Caki2 (cell line): ENCODE measurements around the gene NHEJ1. TPM values are rescaled to one million over a fixed set of nuclear protein-coding genes. Genes with fewer than 3 reads are reported as not detected.
A peak's percentile ranks its signal among the peaks of the same experiment; 100 is the strongest.

Source experiments
- DNase-seq: peaks from one replicate; pipeline ENCODE4 v3.0.0-alpha.2; 2015; ENCODE audit warnings: low read depth
- in situ Hi-C: cut with HindIII; loops from 2 replicates; pipeline ENCODE4 v1.10.0; 2016; ENCODE audit warnings: low sequenced_read_pairs, low pct_unique_long_range_greater_than_20kb, mixed read lengths
- total RNA-seq: library from RNA; depleted of rRNA; stranded (reverse); fragments of >200 nt; shearing (Covaris generic); gene quantifications from 2 replicates; pipeline ENCODE4 v1.2.3, GENCODE V29; 2014; ENCODE audit warnings: low replicate concordance

The NHEJ1 gene
- total RNA-seq, 1 experiment from 2014 or later = 17.4 TPM

DNA sequence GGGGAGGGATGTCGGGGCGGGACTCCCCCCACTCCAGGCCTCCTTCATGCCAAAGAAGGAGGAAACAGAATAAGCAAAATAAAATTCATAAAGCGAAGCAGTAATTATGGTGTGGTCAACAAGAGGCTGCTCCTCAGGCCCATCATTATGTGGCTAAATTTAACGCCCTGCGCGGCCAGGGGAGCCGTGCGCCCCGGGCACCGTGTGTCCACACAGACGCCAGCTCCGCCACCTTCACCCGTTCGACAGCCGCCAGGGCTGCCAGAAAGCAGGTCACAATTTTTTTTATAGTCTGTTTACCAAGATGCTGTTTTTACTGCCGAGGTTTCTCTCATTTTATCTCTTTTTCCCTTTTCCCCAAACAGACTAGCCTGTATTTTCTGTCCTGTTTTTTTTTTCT, 31.0 kb downstream of the NHEJ1 start:
- no peak for DNase-seq
- in situ Hi-C loops = no loop called here

DNA sequence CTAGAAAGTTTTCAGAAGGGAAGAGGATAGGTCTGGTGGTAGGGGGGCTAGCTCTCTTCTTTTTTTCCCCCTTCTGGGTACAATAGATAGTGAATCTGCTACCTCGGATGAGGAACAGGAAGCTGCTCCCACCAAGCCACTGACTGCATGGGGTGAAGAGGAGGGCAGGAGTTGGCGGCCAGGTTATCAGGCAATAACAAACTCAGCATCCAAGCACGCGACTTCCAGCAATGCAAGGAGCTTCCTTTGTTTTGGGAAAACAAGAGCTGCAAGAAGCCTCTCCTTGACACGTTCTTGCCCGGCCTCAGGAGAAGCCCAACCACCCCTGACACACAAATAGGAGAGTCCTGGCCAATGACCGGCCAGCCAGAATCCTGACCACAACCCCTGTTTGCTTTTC, 32.2 kb downstream of the NHEJ1 start:
- in situ Hi-C loops = no loop called here
- no peak for DNase-seq

DNA sequence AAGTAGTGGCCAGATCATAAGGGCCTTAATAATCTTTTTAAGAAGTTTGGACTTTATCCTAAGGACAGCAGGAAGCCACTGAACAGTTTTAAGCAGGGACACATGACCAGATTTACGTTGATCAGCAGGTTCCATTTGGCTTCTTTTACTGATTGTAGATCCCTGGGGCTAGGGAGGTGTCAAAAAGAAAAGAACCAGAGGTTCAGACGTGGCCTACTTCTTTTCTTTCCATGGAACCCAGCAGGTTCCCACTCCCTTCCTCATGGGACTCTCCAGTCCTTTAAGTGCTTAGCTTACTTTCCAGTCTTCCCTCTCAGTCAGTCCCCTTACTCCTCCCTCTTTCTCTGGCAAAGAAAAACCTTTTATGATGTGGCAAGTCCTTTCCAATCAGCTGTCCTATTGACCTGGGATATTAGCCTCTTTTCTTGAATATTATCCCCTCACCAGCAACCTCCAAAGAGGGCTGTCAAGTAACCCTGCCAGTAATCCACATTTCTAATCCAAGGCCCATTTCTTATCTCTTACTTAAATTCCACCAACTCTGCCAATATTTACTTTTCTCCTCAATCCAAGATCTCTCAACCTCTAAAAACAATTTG, 33.5 kb downstream of the NHEJ1 start:
- DNase-seq = no peak
- in situ Hi-C loops = no loop called here

DNA sequence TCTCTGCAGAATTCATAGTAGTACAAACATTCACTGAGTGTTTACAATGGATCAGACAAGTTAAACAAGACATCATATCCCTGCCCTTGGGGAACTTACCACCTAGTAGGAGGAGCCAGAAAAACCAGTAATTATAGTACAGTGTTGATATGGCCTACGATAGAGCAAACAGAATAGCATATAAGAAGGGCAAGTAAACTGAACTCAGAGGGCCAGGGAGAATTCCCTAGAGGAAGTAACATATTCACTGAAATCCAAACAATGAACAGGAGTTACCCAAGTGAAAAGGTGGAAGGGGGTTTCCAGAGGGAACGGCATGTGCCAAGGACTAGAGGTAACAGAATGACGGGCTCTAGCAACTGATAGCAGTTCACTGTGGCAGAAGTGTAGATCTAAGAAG, 34.1 kb downstream of the NHEJ1 start:
- peak; percentile 67 for DNase-seq
- in situ Hi-C loops = no loop called here

- in situ Hi-C loops = no loop called here
- DNase-seq = no peak
These were observed 34.7 kb downstream of the NHEJ1 start for GRCh38 chr2:219125886-219126270.

- in situ Hi-C loops = no loop called here
- peak; percentile 87 for DNase-seq
These were observed 35.3 kb downstream of the NHEJ1 start for GRCh38 chr2:219125225-219125885.

- in situ Hi-C loops = no loop called here
- DNase-seq = no peak
These were observed 36.1 kb downstream of the NHEJ1 start for GRCh38 chr2:219124381-219125110.

- in situ Hi-C loops = no loop called here
- no peak for DNase-seq
These were observed 37.1 kb downstream of the NHEJ1 start for GRCh38 chr2:219123356-219124135.

DNA sequence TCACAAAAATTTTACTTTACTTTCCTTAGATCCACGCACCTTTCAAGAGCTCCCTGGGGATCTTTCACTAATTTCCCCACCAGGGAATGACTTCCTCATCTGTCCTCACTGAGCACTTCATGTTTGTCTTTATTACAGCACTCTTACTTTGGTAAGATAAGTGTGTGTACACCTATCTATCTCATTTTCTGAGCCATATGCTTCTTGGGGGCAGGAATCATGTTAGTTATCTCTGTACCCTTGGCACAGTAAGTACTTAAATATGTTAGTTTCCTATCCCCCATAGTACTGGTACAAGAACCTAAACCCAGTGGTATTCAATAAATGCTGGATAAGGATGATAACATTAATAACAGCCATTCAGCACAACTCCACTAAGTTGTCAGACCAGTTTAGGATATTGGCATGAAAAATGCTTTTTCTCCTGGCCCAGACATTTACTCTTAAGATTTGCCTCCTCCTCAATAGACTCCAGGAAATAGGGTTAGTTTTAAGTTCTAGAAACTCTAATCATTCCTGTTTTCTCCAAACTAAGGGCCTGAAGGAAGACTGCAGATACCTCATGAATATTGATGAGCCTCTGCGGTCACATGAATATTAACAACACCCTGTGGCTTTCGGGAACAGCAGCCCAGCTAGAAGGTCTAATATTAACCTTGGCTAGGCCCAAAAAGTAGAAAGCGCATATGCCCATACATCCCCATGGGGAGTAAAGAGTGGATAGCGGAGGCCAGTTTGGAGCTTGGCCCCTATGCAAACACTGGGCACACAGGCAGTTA, 38.2 kb downstream of the NHEJ1 start:
- in situ Hi-C loops = no loop called here
- no peak for DNase-seq

- in situ Hi-C loops = no loop called here
- DNase-seq = no peak
These were observed 40.5 kb downstream of the NHEJ1 start for GRCh38 chr2:219120082-219120481.

GRCh38 chr2:219119422-219120043, 41.1 kb downstream of the NHEJ1 start:
- in situ Hi-C loops = no loop called here
- DNase-seq = peak; percentile 14

DNA sequence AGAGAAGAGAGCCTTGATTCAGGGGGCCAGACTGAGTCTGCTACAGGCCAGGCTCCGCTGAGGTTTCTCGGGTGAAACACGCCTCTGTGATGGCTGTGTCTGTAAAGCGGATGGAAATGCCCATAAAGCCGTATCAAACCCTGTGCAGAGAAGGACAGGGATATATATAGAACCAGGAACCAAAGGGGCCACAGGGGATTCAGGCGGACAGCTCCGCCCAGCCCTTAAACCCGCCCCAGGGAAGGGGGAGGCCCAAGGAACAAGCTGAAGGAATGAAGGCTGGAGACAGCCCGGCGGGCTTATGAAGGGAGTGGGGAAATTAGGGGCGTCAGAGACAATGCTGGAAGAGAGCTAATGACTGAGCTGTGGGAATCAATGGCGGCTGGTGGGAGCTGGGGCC, 42.1 kb downstream of the NHEJ1 start:
- in situ Hi-C loops = no loop called here
- no peak for DNase-seq

GRCh38 chr2:219116776-219117646, 43.6 kb downstream of the NHEJ1 start:
- in situ Hi-C loops = no loop called here

DNA sequence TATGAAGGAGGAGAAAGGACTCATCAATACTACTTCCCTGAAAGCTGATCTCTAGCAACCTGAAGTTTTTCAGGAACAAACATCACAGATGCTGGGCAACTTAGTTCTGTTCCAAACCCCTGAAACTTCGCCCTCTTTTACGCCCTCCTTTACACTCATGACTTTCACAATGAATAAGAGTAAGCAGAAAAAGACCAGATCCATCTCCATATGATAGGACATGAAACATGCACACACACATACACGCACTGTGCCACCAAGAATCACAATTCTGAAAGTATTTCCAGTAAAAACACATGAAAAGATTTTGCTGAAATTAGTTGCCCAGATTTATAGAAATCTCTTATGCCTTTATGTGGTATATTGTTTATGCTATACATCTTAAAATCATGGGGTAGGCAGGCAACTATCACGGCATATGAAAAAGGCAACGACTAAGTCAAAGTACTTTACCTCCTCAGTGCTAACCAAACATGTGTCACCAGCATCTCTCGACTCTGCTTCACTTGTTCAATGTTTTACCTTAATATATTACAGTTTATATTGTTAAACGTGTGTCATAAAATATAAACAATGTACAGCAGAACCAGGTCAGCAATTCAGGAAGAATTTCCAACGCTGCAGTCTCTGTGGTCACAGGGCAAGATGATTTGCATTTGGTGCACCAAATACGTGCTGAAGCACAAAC, 47.8 kb downstream of the NHEJ1 start:
- DNase-seq = no peak
- in situ Hi-C loops = no loop called here

More at GRCh38 chr2:219116776-219117646, 43.6 kb downstream of the NHEJ1 start:
- DNase-seq = peak; percentile 25

GRCh38 chr2:219112062-219112406, 48.6 kb downstream of the NHEJ1 start:
- in situ Hi-C loops = no loop called here
- DNase-seq = no peak

DNA sequence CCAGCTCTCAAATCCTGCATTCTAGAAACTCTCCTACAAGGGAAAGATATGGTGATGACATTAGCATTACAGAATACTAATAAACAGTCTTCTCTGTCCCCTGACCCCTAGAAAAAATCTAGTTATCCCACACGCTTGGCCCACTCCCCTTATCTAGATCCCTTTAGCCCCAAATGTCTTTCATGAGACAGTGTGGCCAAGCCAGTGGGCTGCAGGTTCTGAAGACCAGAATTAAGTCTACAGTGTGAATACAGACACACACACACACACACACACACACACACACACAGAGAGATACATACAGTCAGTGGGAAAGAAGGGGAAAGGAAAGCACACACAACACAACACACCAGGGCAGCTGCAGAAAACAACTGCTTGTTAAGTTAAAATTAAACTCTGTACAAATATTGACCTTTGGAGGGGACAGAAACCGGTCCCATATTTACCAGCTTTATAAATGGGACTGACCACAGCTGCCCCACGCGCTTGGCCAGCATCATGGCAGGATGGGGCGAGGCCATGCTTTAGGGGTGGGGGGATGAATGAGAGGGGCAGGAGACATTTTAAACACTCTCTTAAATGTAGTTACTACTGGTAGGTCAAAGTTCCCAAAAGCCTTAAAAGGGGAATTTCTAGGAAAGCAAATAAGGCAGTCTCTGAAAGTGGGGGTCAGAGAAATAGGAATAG, 49.1 kb downstream of the NHEJ1 start:
- in situ Hi-C loops = no loop called here
- DNase-seq = no peak
